Left lung (tissue), 10 donors: Measurements from ENCODE around the gene TTF1. TPM values are rescaled to one million over a fixed set of nuclear protein-coding genes. Genes with fewer than 3 reads are reported as not detected.

Source experiments
- ATAC-seq: fragments of 200-7000 bp; cut with Tn5 transposase; one replicate; pipeline ENCODE4 v1.9.1; 2020; ENCODE audit warnings: moderate library complexity
- DNase-seq, 4 donors: peaks; one replicate each; pipeline ENCODE4 v3.0.0-alpha.2; 2013 to 2020
- H3K27ac ChIP-seq, 2 donors: fragments of 200-600 bp; sonication (generic) in 1 of 2; one replicate each; pipeline versions ENCODE4 v1.5.0 to v1.8.0; 2020 to 2021
- H3K27me3 ChIP-seq, 2 donors: fragments of 200-600 bp; sonication (generic) in 1 of 2; one replicate each; pipeline versions ENCODE4 v1.5.0 to v1.8.0; 2020 to 2021
- H3K36me3 ChIP-seq, 2 donors: fragments of 200-600 bp; sonication (generic) in 1 of 2; one replicate each; pipeline versions ENCODE4 v1.5.0 to v1.8.0; 2020 to 2021
- H3K4me1 ChIP-seq, 2 donors: fragments of 200-600 bp; one replicate each; pipeline ENCODE4 v1.8.0; 2021
- H3K4me3 ChIP-seq, 2 donors: fragments of 200-600 bp; sonication (generic) in 1 of 2; one replicate each; pipeline versions ENCODE4 v1.5.0 to v1.8.0; 2020 to 2021; ENCODE audit warnings: mild to moderate bottlenecking in 1 of 2
- H3K9me3 ChIP-seq, 2 donors: fragments of 200-600 bp; sonication (generic) in 1 of 2; one replicate each; pipeline versions ENCODE4 v1.5.0 to v1.8.0; 2020 to 2021
- CTCF ChIP-seq, 2 donors: fragments of 200-600 bp; sonication (generic) in 1 of 2; IDR thresholded peaks; one replicate each; pipeline versions ENCODE4 v1.5.0 to v1.8.0; 2021; ENCODE audit warnings: antibody characterized with exemption in 2 of 2
- intact Hi-C, 2 donors: fragments of 100-400 bp; cut with DNase I; formaldehyde crosslinking; loops; one replicate each; pipeline versions ENCODE4 v1.11.2 to v1.14.2; 2022
- polyA plus RNA-seq, 6 donors: library from polyadenylated mRNA; unstranded; fragments of 120-200 nt; gene quantifications; one replicate each; pipeline ENCODE4 v1.2.1, GENCODE V29; 2013; ENCODE audit not compliant: insufficient read length in 6 of 6
- total RNA-seq, 2 donors: library from RNA; stranded (reverse); fragmentation: NEBNext Ultra II Directional; extraction: Animal tissue kit (Norgen Biotek cat#: 25700); gene quantifications; one replicate each; pipeline ENCODE4 v1.2.1, GENCODE V29; 2021
- donor health status: DM: no; HTN: yes; CAD: no.
- donor health status: DM: no; HTN: no; CAD: no.

TTF1 gene
- total and polyA plus RNA-seq, 8 donors = 9.7 to 19.6 (median 17.2) TPM

- H3K9me3 ChIP-seq = no peaks in the 10 kb centered on the region
- H3K27me3 ChIP-seq = peaks cover 40 to 71% of the 10 kb centered on the region in 2 donors
- no peak for TF ChIP-seq CTCF (IDR thresholded peaks at IDR 0.05)
- H3K36me3 ChIP-seq = no peaks in the 10 kb centered on the region
- H3K4me1 ChIP-seq = peaks cover 15 to 32% of the 10 kb centered on the region in 2 donors
- DNase-seq (no peak), ATAC-seq (peak; percentile 3)
- H3K27ac ChIP-seq = no peak overlapping the region
- peak overlapping the region in 1 of 2 donors; percentile 41 for H3K4me3 ChIP-seq
- intact Hi-C loops = loop anchor here in 1 of 2 donors (10.0 kb wide), 1 partner anchor 164 kb away; no protein-coding TSS in a partner anchor
These were observed 4.0 kb upstream of the TTF1 start for GRCh38 chr9:132410642-132411041.

DNA sequence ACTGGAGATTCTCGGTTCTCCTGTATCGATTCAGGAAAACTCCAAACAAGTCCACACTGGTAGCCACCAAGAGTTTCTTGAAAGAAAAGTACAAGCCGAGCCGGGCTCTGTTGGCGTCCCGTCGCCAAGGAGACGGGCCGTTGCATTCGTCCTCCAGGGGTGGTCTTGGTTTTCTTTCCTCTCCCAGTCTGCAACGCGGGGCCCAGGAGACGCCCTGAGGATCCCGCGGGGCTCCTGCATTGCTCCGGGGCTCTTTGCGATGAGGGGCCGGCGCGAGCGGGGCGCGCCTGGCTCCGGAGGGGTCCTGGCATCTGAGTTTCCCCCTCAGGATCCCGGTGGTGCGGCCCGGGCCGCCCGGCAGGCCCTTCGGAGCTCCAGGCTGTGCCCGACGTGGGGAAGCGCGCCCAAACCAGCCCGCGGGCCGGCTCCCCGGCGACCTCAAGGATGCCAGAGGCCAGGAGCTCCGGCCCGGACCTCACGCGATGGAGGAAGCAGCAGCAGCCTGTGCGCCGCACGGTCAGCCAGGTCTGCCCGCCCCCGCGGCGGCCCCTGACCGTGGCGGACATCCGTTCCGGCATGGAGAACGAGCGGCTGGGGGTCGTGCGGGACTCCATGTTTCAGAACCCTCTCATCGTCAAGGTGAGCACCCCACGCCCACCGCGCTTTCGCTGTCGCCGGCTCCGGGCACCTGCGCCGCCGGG lies 3.3 kb upstream of the TTF1 start, which contains the start of gene CFAP77:
Gene CFAP77, plus strand, starts transcription at position 384 of the 701 bp plus-strand sequence. Its CDS starts 61 bp downstream, at position 445.
- intact Hi-C loops = loop anchor here in 1 of 2 donors (10.0 kb wide), 1 partner anchor 165 kb away; no protein-coding TSS in a partner anchor
- no peak within 1 kb of the TSS for H3K27ac ChIP-seq
- DNase-seq (peak in 3 of 4 donors; percentile 43 to 85 (median 46)), ATAC-seq (peak; percentile 69)
- no peaks in the 10 kb centered on the region for H3K36me3 ChIP-seq
- H3K27me3 ChIP-seq = peaks cover 35 to 64% of the 10 kb centered on the region in 2 donors
- peaks cover 19 to 39% of the 10 kb centered on the region in 2 donors for H3K4me1 ChIP-seq
- no peak for TF ChIP-seq CTCF (IDR thresholded peaks at IDR 0.05)
- no peaks in the 10 kb centered on the region for H3K9me3 ChIP-seq
- peak within 1 kb of the TSS; percentile 30 to 41 for H3K4me3 ChIP-seq

GRCh38 chr9:132408521-132408920 lies 1.9 kb upstream of the TTF1 start:
- Histone ChIP-seq H3K27ac (no peak overlapping the region), H3K4me1 (peaks cover 19 to 54% of the 10 kb centered on the region in 2 donors), H3K36me3 (no peaks in the 10 kb centered on the region), H3K4me3 (no peak overlapping the region), H3K27me3 (peaks cover 21 to 50% of the 10 kb centered on the region in 2 donors), H3K9me3 (no peaks in the 10 kb centered on the region)
- intact Hi-C loops = no loop called here
- TF ChIP-seq CTCF (IDR thresholded peaks at IDR 0.05) = no peak
- DNase-seq (no peak), ATAC-seq (no peak)

- no peak for ATAC-seq
- no peaks in the 10 kb centered on the region for H3K9me3 ChIP-seq
- H3K27ac ChIP-seq = peak overlapping the region in 1 of 2 donors; percentile 15
- peaks cover 0 to 10% of the 10 kb centered on the region in 2 donors for H3K36me3 ChIP-seq
- intact Hi-C loops = no loop called here
- peaks cover 15 to 36% of the 10 kb centered on the region in 2 donors for H3K27me3 ChIP-seq
- no peak for DNase-seq
- peak overlapping the region; percentile 86 to 89 for H3K4me3 ChIP-seq
- no peak for TF ChIP-seq CTCF (IDR thresholded peaks at IDR 0.05)
- peaks cover 19 to 56% of the 10 kb centered on the region in 2 donors for H3K4me1 ChIP-seq
These were observed 556 bp upstream of the TTF1 start for GRCh38 chr9:132407196-132407595.

- DNase-seq (no peak), ATAC-seq (no peak)
- no peaks in the 10 kb centered on the region for H3K9me3 ChIP-seq
- H3K27ac ChIP-seq = peak overlapping the region in 1 of 2 donors; percentile 6
- intact Hi-C loops = no loop called here
- H3K27me3 ChIP-seq = peaks cover 0 to 8% of the 10 kb centered on the region in 2 donors
- H3K36me3 ChIP-seq = peaks cover 0 to 38% of the 10 kb centered on the region in 2 donors
- no peak for TF ChIP-seq CTCF (IDR thresholded peaks at IDR 0.05)
- peaks cover 9 to 35% of the 10 kb centered on the region in 2 donors for H3K4me1 ChIP-seq
- no peak overlapping the region for H3K4me3 ChIP-seq
These were observed 2.3 kb downstream of the TTF1 start for GRCh38 chr9:132404228-132404881.
